OCI-M2 (cell line): Measurements from ENCODE around the gene POU2F2.

Source experiments
- DNase-seq: peaks from one replicate; lab custom pipeline; 2025; ENCODE audit not compliant: unreplicated experiment; lab: John Stamatoyannopoulos, UW

Gene POU2F2

GRCh38 chr19:42081584-42082203 lies 50.6 kb downstream of the POU2F2 start:
- no peak for DNase-seq

- DNase-seq, result no peak
Measured at GRCh38 chr19:42080764-42081375, 51.4 kb downstream of the POU2F2 start.

- no peak for DNase-seq
Measured at GRCh38 chr19:42079886-42080763, 52.1 kb downstream of the POU2F2 start.

- DNase-seq, result no peak
Measured at GRCh38 chr19:42079276-42079669, 53.0 kb downstream of the POU2F2 start.

GRCh38 chr19:42078538-42079275 lies 53.5 kb downstream of the POU2F2 start:
- no peak for DNase-seq

- no peak for DNase-seq
Measured at GRCh38 chr19:42078058-42078457, 54.2 kb downstream of the POU2F2 start.

- no peak for DNase-seq
Measured at GRCh38 chr19:42076380-42076944, 55.8 kb downstream of the POU2F2 start.

- DNase-seq, result peak; percentile 95
Measured at GRCh38 chr19:42075616-42076379, 56.4 kb downstream of the POU2F2 start, which contains the start of gene ZNF574. TSS of gene ZNF574 (plus strand) at chr19:42076166. CDS start at chr19:42078607, 2,441 bp downstream.

- DNase-seq, result no peak
Measured at GRCh38 chr19:42075364-42075615, 57.0 kb downstream of the POU2F2 start.

- no peak for DNase-seq
Measured at GRCh38 chr19:42074513-42075363, 57.5 kb downstream of the POU2F2 start.

GRCh38 chr19:42071247-42071646 lies 61.0 kb downstream of the POU2F2 start:
- DNase-seq, result no peak

GRCh38 chr19:42069619-42070351 lies 62.5 kb downstream of the POU2F2 start, which contains the start of gene GRIK5:
TSS of gene GRIK5 (minus strand) at chr19:42070206. CDS start at chr19:42065770, 4,436 bp downstream.
- DNase-seq, result no peak

GRCh38 chr19:42068756-42069571 lies 63.3 kb downstream of the POU2F2 start:
- DNase-seq, result no peak

GRCh38 chr19:42068361-42068755 lies 63.9 kb downstream of the POU2F2 start:
- DNase-seq, result no peak

GRCh38 chr19:42067315-42067888 lies 64.8 kb downstream of the POU2F2 start:
- no peak for DNase-seq

GRCh38 chr19:42066075-42066754 lies 66.0 kb downstream of the POU2F2 start:
- no peak for DNase-seq

- DNase-seq, result no peak
Measured at GRCh38 chr19:42065511-42065910, 66.7 kb downstream of the POU2F2 start.
